GM12891 (cell line): Measurements from ENCODE around the gene NXNL2.

Experiments used
- PAX5 ChIP-seq: IDR thresholded peaks from 2 replicates; pipeline ENCODE4 v1.6.1; 2011; ENCODE audit warnings: low read length, moderate library complexity, mild to moderate bottlenecking; ENCODE audit not compliant: insufficient read depth, severe bottlenecking
- POLR2A ChIP-seq: IDR thresholded peaks from 2 replicates; pipeline ENCODE4 v1.6.1; 2011; ENCODE audit warnings: low read depth, low read length, control low read depth
- POLR2AphosphoS5 ChIP-seq: IDR thresholded peaks from 2 replicates; pipeline ENCODE4 v1.6.1; 2011; ENCODE audit warnings: low read depth, low read length, control low read depth
- POU2F2 ChIP-seq: IDR thresholded peaks from 2 replicates; pipeline ENCODE4 v1.6.1; 2011; ENCODE audit warnings: low read depth, mild to moderate bottlenecking, control low read depth, low read length, moderate library complexity
- SPI1 ChIP-seq: IDR thresholded peaks from 2 replicates; pipeline ENCODE4 v1.6.1; 2011; ENCODE audit warnings: low read depth, low read length, control low read depth
- TAF1 ChIP-seq: IDR thresholded peaks from 2 replicates; pipeline ENCODE4 v1.6.1; 2011; ENCODE audit warnings: low read depth, low read length, control low read depth

- no peak for TF ChIP-seq POLR2AphosphoS5
- TF ChIP-seq POLR2A: no peak
- TF ChIP-seq TAF1: no peak
- no peak for TF ChIP-seq POU2F2
- no peak for TF ChIP-seq SPI1
- no peak for TF ChIP-seq PAX5
These were observed 42.5 kb downstream of the NXNL2 start for GRCh38 chr9:88577256-88578120.
